WERI-Rb-1 (cell line): ENCODE measurements around the gene EBF3.

Experiments used
- DNase-seq: peaks from one replicate; pipeline ENCODE4 v3.0.0-alpha.2; 2020
- H3K27ac ChIP-seq: fragments of 250-450 bp; sonication (Bioruptor Pico); 2 replicates; pipeline ENCODE4 v1.5.1; 2020; ENCODE audit warnings: mild to moderate bottlenecking, moderate library complexity
- H3K27me3 ChIP-seq: fragments of 250-450 bp; sonication (Bioruptor Pico); 2 replicates; pipeline ENCODE4 v1.5.1; 2021; ENCODE audit warnings: mild to moderate bottlenecking, low read depth, moderate library complexity; ENCODE audit not compliant: insufficient read depth, severe bottlenecking
- H3K36me3 ChIP-seq: fragments of 250-450 bp; sonication (Bioruptor Pico); 2 replicates; pipeline ENCODE4 v1.5.1; 2020; ENCODE audit warnings: mild to moderate bottlenecking, moderate library complexity
- H3K4me3 ChIP-seq: 2 replicates; pipeline ENCODE4 v1.5.1; 2011; ENCODE audit warnings: low read depth, mild to moderate bottlenecking, control low read depth, low read length
- H3K9me3 ChIP-seq: fragments of 250-450 bp; sonication (Bioruptor Pico); 2 replicates; pipeline ENCODE4 v1.5.1; 2021; ENCODE audit warnings: mild to moderate bottlenecking, moderate library complexity; ENCODE audit not compliant: severe bottlenecking
- TF ChIP-seq, protein P1 (sequence below): IDR thresholded peaks from 2 replicates; pipeline ENCODE4 v1.5.1; 2011; ENCODE audit warnings: low read depth, mild to moderate bottlenecking, control low read depth, inconsistent platforms, low read length

The EBF3 gene

DNA sequence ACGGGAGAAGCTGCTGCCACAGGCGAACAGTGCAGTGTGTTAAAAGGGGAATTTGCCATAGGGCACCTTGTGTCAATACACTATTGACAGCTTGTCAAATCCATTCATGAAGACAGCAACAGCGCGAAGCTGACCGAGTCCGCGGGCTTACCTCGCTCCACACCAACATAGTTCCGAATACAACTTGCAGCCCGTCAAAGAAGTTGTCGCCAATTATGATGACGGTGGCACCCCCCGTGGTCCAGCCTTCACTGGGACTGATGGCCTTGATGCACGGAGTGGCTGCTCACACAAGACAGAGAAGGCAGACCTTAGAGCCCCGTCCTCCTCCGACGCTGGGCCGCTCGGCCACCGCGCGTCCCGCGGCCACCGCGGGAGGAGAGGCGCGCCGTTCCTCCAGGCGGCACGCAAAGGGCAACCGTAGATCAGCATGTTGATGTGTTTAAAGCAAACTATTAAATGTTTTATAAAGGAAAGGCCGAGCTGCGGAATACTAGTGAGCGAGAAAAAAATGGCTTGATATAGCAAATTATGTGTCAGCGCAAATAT, 96.4 kb downstream of the EBF3 start:
- H3K36me3 ChIP-seq = no peaks in the 10 kb centered on the region
- no peak for DNase-seq

DNA sequence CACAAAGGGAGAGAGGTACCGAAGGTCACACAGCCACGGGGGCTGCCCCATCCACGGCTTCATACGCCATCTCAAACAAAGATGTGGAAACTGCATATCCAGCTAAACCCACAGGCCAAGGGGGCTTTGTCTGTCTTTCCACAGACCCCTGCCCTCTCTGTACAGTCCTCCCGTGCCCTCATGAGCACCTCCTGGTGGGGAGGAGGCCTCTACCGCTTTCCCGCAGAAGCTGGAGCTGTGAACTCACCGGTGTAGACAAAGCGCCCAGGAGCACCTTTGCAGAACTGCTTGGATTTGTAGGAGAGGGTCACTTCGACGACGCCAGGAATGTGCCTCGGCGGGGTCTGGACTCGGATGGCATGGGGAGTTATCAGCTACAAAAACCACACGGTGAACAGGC, 97.2 kb downstream of the EBF3 start:
- Histone ChIP-seq H3K4me3 (no peak overlapping the region), H3K27me3 (no peaks in the 10 kb centered on the region), H3K36me3 (no peaks in the 10 kb centered on the region), H3K9me3 (no peaks in the 10 kb centered on the region), H3K27ac (no peak overlapping the region)
- no peak for DNase-seq
- TF ChIP-seq, protein P1, sequence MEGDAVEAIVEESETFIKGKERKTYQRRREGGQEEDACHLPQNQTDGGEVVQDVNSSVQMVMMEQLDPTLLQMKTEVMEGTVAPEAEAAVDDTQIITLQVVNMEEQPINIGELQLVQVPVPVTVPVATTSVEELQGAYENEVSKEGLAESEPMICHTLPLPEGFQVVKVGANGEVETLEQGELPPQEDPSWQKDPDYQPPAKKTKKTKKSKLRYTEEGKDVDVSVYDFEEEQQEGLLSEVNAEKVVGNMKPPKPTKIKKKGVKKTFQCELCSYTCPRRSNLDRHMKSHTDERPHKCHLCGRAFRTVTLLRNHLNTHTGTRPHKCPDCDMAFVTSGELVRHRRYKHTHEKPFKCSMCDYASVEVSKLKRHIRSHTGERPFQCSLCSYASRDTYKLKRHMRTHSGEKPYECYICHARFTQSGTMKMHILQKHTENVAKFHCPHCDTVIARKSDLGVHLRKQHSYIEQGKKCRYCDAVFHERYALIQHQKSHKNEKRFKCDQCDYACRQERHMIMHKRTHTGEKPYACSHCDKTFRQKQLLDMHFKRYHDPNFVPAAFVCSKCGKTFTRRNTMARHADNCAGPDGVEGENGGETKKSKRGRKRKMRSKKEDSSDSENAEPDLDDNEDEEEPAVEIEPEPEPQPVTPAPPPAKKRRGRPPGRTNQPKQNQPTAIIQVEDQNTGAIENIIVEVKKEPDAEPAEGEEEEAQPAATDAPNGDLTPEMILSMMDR = peak; percentile 23; the same call in 1 of the 2 replicates

More for the DNA sequence above, 96.4 kb downstream of the EBF3 start:
- Histone ChIP-seq H3K4me3 (no peak overlapping the region), H3K27ac (peak overlapping the region; percentile 99; the same call in 1 of the 2 replicates), H3K9me3 (no peaks in the 10 kb centered on the region), H3K27me3 (no peaks in the 10 kb centered on the region)
- TF ChIP-seq, protein P1 = no peak

- DNase-seq = no peak
- Histone ChIP-seq H3K9me3 (no peaks in the 10 kb centered on the region), H3K27ac (no peak overlapping the region), H3K36me3 (no peaks in the 10 kb centered on the region), H3K4me3 (no peak overlapping the region), H3K27me3 (no peaks in the 10 kb centered on the region)
- TF ChIP-seq, protein P1 = no peak
Measured at GRCh38 chr10:129865960-129866359, 98.1 kb downstream of the EBF3 start.

DNA sequence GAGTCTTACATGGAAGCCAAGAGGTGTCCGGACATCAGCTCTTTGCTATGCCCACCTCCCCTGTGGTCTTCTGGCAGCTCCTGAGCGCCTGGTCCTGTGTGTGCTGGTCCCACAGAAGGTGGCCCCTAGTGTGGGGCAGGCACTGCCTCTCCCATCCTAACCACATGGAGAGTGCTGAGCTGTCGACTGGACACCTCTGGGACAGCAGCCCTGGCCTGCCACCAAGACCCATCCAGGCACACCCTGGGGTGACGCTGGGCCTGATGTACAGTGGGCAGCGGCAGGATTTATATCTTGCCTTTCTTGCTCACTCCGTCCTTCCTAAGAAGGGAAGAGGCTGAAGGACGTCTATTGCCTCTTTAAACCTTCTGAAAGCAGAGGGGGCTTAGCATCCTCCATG, 98.7 kb downstream of the EBF3 start:
- no peaks in the 10 kb centered on the region for H3K36me3 ChIP-seq
- no peak overlapping the region for H3K27ac ChIP-seq

GRCh38 chr10:129864601-129865126, 99.4 kb downstream of the EBF3 start:
- TF ChIP-seq, protein P1 = no peak
- no peaks in the 10 kb centered on the region for H3K36me3 ChIP-seq
- H3K9me3 ChIP-seq = no peaks in the 10 kb centered on the region
- no peak for DNase-seq
- H3K4me3 ChIP-seq = no peak overlapping the region
- no peak overlapping the region for H3K27ac ChIP-seq
- H3K27me3 ChIP-seq = no peaks in the 10 kb centered on the region

More for the DNA sequence above, 98.7 kb downstream of the EBF3 start:
- Histone ChIP-seq H3K9me3 (no peaks in the 10 kb centered on the region), H3K4me3 (no peak overlapping the region), H3K27me3 (no peaks in the 10 kb centered on the region)
- TF ChIP-seq, protein P1 = no peak
- no peak for DNase-seq

DNA sequence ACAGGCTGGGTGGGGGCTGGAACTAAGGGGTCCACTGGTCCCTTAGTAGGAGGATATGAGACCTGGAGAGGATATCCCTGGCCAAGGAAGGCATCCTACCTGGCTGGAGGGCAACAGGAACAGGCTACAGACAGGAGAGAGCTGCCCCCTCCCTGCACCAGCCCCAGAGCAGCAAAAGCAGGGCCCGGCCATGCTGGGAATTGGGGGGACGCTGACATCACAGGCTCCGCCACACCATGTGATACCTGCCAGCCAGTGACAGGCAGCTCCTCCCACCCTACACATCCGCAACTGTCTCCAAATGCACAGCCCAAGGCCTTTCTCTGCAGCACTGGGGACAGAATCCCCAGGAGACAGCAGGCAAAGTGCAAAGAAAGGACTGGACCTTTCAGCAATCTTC, 100.0 kb downstream of the EBF3 start:
- no peak overlapping the region for H3K4me3 ChIP-seq
- no peak overlapping the region for H3K27ac ChIP-seq

More for the DNA sequence above, 100.0 kb downstream of the EBF3 start:
- Histone ChIP-seq H3K27me3 (no peaks in the 10 kb centered on the region), H3K36me3 (no peaks in the 10 kb centered on the region), H3K9me3 (no peaks in the 10 kb centered on the region)
- TF ChIP-seq, protein P1 = no peak
- DNase-seq = no peak
